DMS79 (cell line): ENCODE measurements around the gene NRGN.
"Not testable (repeated sequence)": the region's sequence is repeated elsewhere in the genome, so short reads cannot be mapped to it uniquely, and the experiment has no call there.

Experiments used
- DNase-seq: peaks from one replicate; lab custom pipeline; 2025; lab: John Stamatoyannopoulos, UW

NRGN gene

DNA sequence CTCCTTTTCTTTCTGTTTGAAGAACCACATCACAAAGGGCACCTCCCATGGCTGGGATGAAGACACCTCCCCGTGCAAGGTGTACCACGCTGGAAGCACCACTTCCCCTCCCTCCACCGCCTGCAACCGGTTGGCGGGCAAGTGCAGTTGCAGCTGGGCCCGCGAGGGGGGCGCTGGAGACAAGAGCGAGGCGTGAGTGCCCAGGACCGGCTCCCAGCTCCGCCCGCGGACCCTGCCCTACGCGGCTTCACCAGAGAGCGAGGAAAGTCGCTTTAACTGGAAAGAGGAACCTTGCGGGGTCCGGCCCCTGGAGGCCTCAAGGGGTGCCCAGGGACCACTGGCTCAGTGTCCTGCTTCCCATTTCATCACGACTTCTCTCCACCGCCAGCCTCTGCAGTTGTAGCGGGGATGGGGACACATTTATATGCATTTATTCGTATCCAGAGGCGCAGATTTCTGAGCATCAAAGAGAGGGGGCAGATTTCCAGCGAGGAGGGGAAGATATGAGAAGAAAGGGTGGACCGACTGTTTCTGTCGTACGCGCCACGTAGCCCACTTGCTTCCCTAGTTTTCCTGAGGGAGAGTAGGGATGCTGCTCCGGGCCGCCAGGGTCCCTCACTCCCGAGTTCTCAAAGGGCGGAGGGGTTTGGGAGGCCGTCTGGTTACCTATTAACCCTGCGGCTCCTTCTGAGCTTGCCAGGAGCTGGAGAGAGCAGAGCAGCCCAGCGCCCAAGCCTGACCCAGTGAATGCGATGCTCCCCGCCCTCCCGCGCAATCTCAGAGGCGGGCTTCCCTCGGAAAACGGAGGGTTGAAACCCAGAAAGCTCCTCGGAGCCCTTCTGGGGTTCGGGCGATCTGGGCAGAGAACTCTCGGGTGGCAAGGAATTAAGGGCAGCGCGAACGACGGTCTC, 18.9 kb downstream of the NRGN start:
- peak; percentile 21 for DNase-seq

DNA sequence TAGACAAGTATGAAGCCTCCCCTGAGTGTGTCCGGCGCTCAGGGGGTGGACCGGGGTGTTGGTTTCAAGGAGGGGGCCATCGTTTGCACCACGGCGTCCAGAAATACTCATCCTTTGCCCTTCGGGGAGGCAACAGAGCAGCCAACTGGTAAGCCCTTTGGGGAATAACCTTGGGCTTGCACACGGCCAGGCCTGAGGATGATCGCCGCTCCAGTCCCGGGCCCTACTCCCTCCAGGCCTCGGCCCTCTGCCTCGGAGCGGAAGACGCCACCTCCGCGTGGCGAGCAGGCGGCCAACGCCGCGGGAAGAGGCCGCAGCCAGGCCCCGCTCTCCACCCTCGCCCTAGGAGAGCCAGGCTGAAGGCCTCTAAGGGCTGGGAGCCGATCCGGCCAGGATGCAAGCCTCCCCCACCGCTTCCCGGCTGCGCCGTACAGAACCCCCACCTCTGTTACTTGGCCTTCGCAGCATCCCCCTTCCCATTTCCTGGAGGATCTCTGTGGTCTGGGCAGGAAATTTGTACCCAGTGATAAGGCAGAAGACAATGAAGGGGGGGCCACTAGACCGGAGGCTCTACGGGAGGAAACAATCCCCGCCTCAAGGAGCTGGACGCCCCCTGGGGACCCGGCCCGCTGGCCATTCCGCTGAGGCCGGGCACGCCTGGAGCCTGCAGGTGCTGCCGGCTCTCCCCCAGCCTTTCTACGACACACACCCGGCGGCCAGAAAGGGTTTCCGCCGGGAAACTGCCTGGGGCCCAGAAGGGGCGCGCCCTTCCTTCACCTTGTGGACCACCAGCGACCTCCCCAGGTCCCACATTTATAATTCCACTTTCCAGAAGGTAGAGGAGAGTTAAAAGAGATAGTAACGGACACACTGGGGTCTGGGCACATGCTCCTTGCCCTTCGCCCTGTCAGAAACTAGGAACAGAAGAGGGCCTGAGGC, 19.8 kb downstream of the NRGN start:
- no peak for DNase-seq

DNA sequence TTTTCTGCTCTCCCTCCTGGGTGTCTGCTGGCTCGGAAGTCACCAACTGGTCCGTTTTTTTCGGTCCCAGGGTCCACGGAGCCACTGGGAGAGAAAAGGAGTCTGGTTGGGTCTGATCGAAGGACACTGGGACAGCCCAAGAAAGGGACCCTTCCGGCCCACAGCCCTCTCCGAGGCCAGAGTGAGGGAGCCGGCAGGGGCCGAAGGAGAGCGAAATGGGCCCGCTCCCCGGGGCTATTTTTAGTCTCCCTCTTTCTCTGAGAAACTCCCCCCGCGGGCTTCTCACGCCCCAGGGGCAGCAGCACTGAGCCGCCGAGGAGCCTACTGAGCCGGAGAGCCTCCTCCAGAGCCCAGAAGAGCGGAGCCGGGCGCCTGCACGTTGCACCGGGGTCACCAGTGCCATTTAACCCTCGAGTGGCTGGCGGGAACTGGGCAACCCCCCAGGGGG, 20.5 kb downstream of the NRGN start:
- no peak for DNase-seq

DNA sequence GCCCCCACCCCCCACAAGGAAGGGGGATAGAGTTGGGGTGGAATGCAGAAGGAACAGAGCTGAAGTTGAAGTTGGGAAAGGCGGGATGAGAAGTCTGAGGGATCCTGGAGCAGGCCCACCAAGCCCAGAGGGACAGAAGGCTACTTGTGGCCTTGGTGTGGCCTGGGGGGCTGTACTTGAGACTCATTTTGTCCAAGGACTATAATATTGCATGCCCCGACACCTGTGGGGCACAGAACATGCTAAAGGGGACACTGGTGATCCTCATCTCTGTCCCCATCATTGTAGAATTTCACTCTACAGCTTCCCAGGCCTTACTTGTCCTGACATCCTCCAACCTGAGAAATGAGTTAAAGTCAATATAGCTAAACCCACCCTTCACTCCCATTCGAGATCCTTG, 21.1 kb downstream of the NRGN start:
- no peak for DNase-seq

DNA sequence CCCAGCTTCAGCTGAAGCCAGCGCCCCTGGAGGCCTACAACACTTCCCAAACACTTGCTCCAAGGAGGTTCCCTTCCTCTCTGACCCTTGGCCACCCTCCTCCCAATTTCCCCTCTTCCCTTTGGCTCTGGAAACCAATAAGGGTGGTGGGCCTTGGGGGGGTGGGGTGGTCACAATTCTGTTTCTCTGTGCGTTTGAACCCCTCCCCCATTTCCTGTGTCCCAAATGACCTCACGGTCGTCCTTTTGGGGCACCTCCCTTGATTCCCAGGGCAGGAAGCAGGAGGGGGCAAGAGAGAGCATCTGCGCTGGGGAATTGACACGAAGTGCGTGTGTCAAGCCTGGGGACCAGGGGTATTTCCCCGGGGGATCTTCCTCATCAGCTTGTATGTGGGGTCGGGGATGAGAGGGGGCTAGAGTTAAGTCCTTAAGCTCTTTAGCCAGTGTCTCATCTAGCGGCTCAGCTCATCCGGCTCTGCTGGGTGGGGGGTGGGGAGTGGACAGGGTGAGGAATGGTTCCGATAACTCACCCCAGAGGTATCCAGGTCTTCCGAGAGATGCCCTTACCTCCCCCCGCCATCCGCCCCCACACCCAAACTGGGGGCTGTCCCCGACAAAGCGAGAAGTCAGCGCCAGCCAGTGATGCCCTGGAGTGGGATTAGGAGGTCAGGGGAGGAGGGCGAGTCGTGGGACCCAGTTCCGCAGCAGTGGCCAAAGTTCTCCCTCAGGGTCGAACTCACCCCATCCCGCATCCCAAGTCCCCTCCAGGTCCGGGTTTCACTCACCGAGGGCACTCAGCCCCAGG, 21.8 kb downstream of the NRGN start:
- no peak for DNase-seq

DNA sequence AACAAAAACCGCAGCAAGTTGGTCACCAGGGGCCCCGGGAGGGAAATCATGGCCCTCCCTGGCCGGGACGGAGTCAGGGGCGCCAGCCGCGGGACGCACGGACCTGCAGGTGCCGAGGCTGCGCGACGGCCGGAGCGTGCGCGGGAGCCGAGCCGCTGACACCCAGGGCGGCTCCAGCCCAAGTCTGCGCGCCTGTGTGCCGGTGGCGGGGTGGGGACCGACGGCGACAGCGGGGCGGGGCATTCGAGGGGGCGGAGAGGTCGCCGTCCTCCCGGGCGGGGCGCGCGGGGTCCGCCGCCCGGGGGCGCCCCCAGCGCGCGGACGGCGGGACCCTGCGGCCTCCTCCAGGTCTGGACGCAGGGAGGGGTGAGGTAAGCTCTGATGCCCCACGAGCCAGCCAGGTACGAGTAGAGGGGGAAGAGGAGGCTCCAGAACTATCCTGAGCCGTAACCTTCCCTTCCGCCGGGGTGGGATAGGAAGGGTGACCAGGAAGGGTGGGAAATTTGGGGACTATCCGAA, 22.4 kb downstream of the NRGN start, which contains the start of gene ESAM:
TSS of gene ESAM (minus strand) at position 186 of the 519 bp plus-strand sequence. CDS start at position 50, 136 bp downstream.
- peak; percentile 13 for DNase-seq

DNA sequence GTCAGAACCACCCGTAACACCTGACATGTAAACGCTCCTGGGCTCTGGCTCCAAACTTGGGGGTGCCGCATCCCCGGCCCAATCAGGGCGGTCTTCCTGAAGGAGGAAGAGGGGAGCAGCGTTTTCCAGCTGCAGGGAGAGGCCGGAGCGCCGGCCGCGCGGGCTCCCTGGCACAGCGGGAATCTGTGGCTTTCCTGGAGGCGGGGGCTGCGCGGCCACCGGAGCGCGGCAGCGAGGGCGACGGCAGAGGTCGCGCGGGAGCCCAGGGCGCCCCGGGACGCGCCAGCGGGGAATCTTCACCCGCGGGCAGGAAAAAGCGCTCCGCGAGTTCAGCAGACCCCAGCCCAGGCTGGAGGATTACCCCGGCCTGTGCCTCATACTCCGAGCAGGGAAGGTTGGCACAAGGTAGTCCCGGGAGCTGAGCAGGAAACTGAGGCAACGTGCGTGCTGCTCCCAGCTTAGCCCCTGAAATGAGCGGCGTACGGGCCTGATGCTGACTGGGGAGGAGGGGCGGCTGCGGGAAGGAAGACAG, 22.9 kb downstream of the NRGN start:
- DNase-seq = no peak

DNA sequence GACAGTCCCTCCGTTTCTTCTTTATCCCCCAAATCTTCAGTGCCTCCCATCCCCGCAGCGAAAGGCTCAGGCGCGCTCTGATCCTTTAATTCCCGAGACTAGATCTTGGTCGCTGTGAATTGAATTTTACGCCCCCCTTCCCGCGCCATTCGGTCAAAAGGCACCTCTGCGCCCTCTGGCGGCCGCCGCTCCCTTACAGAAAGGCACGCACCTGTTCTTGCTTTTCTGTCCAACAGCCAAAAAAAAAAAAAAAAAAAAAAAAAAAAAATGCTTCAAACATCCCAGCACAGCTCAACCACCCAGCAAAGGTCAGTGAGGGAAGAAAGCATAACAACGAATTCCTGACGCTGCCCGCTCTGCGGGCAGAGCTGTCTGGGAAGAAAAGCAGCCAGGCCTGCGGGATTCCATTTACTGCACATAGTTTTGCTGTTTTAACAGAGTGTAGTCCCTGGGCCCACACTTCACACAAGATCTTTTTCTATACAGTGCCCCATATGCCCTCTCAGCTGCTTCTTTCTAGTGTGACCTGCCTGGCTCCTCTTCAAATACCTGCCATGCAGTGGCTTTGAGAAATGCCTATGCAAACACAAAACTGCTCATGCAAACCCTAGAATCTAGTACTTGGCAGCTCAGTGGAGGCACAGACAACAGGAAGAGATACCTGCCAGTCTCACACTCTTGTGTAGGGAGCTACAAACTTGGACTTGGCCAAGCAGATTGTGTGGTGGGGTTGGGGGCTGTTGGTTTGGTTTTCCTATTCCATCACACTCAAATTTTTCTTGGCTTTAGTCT, 23.6 kb downstream of the NRGN start:
- peak; percentile 66 for DNase-seq

DNA sequence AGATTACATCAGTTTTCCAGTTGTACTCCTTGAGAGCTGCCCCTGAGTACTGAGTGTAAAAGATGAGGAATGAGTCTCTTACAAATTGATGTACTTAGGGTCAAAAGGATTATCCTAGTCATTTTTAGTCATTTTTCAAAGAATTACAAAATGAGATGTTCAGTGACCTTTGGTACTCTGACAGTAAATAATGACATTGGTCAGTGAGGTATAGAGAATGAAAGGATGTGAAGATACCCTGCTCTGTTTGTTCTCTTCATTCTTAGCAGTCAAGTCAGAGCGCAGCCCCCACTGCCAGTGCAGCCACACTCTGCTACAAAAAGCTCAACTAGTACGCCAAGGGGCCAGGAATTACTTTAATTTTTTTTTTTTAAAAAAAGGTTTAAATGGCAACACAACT, 26.4 kb downstream of the NRGN start:
- no peak for DNase-seq

DNA sequence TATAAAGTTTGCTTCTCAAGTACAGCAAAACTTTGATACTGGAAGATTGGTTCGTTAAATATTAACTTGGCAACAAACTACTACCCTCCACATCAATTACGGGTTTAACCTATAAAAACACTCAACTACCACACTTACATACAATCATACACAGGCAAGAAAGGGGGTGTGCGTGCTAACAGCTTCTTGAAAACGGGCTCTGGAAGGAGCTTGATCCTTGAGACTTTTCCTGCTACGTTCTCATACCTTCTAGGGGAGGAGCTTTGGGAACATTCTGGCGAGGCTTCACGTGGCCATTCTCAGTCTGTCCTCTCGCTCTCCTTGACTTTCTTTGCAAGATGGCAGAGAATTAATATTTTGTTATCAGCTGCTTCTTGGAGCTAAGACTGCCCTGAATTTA, 29.2 kb downstream of the NRGN start:
- no peak for DNase-seq

DNA sequence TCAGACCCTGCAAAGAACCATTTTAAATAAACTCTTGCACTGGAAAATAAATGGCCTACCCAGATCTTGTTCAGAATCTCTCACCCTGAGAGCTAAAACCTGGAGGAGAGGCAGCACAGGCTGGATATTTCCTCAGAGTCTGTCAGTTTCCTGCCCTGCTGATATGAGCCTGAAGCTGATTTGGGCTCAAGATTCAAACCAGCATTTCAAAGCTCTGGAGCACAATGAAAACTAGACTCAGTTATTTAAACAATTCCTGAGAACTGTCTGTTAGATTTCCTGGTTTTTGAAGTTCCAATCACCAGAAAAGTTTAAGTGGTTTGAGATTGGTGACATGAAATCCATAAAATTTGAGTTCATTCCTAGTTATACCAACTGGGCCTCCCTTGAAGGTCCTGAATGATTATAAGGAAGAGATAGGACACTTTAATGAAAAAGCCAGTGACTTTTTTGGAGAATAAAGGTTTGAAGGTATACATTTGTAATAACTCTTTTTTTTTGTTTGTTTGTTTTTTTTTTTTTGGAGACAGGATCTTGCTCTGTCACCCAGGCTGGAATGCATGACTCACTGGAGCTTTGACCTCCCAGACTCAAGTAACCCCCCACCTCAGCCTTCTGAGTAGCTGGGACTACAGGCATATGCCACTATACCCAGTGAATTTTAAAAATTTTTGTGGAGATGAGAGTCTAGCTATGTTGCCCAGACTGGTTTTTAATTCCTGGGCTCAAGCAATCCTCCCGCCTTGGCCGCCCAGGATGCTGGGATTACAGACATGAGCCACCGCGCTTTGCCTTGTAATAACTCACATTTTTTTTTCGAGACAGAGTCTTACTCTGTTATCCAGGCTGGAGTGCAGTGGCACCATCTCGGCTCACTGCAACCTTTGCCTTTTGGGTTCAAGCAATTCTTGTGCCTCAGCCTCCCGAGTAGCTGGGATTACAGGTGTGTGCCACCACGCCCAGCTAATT, 30.3 kb downstream of the NRGN start:
- DNase-seq = no peak

DNA sequence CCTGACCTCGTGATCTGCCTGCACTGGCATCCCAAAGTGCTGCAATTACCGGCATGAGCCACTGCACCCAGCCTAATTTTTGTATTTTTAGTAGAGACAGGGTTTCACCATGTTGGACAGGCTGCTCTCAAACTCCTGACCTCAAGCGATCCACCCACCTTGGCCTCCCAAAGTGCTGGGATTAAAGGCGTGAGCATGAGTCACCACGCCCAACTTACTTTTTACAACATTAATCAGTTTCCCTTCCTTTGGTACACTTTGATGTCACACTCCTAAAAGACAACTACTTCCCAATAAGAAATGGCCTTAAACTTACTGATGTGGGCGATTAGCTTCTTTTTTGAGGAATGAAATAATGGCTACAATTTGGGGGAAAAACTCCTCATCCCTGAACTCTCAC, 31.2 kb downstream of the NRGN start:
- not testable (repeated sequence) for DNase-seq

DNA sequence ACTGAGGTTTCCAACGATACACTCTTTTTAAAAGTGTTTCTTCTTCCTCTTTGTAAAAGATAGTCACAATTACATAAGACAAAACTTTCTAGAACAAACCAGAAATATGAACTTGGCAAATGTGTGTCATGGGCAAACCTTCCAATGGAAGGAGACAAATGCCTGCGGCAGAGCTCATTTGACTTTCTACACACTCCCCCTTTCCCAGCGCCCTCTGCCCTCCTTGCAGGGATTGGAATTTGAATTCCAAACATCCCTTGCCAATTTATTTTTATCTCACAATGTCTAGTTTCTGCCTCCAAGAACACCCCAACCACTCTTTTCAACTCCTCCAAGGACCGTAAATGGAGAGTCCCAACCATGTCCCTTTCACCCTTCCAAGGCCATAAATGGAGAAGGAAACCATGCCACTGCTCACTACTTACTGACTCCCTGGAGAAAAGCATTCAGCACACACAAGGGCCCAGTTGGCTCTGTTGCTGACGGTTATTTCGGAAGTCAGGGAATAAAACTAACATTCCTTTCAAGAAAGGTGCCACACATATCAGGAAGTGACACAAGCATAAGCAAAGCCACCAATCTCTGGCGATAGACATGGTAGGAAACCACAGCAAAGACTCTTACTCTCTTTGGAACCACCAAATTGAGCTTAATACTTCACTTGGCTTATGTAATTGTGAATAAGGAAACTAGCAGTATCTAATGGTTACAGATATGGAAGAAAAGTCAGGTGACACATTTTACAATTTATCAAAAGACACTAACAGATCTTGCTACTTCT, 37.3 kb downstream of the NRGN start:
- DNase-seq = no peak

DNA sequence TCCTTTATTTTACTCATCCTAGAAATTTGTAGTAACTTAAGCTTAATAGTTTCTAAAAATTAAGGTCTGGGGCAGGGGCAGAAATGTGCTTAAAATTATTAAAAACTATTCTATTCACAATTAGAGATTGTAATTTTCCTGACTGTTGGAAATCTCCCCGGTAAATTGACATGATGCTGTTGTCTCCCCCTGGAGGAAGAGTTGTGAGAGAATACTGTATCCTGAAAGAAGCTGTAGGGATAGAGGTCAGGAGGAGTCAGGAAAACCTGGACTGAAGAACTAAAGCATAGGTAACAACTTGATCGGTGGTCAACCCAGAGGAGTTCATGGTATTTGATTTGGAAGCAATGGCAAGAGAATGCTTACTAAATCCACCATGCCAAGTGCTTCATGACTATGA, 38.5 kb downstream of the NRGN start:
- no peak for DNase-seq

DNA sequence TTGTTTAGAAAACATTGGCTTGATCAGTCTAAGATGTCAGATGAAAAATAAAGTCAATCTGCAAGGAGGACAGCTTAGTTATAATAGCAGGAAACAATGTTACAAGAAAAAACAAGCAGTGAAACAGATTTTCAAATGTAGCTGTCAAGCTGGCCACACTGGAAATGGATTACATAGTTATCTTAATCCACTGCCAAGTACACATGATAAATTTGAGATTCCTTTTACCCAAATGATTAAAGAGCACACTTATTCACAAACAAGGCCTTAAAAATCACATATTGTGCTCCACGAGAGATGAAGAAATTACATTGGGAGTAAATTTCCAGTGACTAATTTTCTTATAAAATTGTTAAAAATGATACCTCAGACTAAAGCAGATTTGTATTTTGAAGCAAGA, 39.8 kb downstream of the NRGN start:
- DNase-seq = no peak

DNA sequence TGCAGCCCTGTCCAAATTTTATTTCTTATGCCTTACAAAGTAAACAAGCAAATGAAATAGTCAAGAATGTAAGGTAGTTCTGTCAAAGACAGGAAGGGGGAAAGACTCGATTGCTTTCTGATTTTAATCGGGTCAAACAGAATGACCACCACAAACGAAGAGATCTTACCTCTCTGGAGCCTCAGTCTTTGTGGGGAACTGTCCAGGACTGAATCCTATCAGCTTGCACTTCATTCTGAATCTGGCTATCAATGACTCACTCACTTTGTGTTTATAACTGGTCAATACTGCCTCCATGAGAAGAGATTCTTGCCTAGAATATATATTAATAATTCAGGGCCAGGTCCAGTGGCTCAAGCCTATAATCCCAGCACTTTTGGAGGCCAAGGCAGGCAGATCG, 43.3 kb downstream of the NRGN start:
- DNase-seq = no peak

DNA sequence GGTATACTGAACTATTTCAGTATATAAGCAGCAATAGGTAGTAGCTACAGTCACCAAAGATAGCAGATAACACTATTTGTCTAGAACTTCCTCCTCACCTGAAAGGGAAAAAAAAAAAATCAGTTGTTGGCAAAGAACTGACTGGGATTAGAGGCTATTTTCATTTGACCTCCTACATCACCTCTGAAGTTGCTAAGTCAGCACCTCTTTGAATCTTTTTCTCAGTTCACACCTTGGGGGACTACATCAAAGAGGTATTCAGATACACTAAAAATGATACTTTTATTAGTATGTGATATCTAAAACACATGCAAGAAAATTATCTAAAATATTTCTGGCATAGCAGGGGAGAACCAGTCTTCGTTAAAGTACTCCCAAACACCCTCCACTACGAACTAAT, 44.3 kb downstream of the NRGN start:
- DNase-seq = no peak

DNA sequence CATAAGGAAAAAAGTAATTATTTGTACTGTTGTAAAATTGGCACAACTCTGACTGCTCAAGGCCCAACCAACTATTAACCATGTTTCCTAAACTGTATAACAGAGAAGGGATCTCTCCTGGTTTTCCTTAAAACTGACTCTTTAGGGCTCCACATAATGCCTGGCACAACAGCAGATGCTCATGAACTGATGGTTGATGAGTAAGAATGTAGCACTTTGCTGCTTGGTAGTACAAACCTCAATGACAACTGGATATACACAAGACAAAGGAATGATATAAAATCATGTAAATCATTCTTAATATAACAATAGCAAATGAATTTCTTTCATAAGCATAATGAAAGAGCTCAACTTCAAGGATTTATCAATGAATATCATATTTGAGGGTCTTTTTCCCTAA, 48.8 kb downstream of the NRGN start:
- no peak for DNase-seq
